HG02763 (cell line): ENCODE results near the gene TMEM100.
"Not testable (repeated sequence)": the region's sequence is repeated elsewhere in the genome, so short reads cannot be mapped to it uniquely, and the experiment has no call there.

ENCODE experiments used
- ATAC-seq: cut with Tn5 transposase; IDR thresholded peaks from one replicate; pipeline ENCODE4 v1.9.1; 2021; ENCODE audit warnings: mild to moderate bottlenecking, moderate library complexity; ENCODE audit not compliant: unreplicated experiment

TMEM100 gene

DNA sequence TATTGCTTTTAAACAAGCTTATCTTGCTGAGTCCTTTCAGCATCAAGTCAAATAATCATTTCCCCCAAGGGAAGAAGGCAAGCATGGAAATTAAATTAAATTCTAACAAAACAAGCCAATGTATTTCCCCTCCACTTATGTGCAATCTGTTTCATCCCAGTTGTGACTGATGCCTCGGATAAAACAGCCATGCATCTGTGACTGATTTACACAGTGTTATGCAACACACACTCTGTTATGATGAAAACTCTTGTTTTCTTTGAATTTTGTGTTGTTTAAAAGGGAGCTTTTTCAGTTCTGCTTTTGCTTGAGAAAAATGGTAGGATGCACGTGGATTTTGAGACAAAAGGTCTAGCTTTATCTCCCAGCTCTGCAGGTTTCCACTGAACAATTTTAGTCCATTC lies 32.6 kb downstream of the TMEM100 start:
- ATAC-seq = no peak

GRCh38 chr17:55689672-55690071 lies 33.0 kb downstream of the TMEM100 start:
- no peak for ATAC-seq

GRCh38 chr17:55688057-55688456 lies 34.6 kb downstream of the TMEM100 start:
- no peak for ATAC-seq

DNA sequence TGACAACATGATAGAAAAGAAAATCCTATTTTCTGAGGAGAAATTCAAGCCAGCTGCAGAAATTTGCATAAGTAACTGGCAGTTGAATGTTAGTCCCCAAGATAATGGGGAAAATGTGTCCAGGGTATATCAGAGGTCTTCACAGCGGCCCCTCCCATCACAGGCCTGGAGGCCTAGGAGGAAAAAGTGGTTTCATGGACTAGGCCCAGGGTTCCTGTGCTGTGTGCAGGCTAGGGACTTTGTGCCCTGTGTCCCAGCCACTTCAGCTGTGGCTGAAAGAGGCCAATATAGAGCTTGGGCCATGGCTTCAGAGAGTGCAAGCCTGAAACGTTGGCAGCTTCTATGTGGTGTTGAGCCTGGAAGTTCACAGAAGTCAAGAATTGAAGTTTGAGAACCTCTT lies 35.6 kb downstream of the TMEM100 start:
- no peak for ATAC-seq

DNA sequence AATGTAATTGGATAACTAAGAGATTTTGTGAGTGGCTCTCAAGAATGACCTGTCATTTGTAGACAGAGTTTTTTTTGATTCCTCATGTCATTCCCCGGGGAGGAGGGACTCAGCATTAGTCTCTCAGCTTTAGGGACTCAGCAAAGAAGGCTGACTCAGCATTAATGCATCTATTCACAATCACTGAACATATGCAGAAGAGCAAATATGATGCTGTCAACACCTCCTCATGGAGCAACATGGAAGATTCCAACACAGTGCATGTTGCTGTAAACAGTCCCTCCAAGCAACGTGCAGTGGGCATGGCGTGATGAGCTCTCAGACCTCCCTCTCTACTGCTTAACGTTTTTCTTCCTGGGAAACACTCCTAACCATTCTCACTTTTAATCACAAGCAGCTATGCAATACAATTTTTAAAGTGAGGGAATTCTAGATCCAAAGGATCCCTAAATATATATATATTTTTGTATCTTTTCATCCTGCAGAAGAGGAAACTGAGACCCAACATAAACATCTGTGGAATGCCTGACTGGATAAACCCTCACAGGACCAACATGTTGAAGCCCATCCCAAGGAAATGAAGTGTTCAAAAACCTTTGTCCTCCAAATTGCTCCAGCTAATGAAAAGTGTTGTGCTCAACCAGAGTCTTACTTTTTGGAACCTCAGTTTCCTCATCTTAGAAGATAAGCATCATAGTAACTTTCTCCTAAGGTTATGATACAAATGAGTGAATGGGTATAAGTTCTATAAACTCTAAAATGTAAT lies 38.9 kb downstream of the TMEM100 start:
- ATAC-seq = no peak

- ATAC-seq = no peak
These were observed 41.3 kb downstream of the TMEM100 start for GRCh38 chr17:55681342-55681700.

- no peak for ATAC-seq
These were observed 41.9 kb downstream of the TMEM100 start for GRCh38 chr17:55680686-55681341.

- ATAC-seq = no peak
These were observed 45.2 kb downstream of the TMEM100 start for GRCh38 chr17:55677446-55677845.

DNA sequence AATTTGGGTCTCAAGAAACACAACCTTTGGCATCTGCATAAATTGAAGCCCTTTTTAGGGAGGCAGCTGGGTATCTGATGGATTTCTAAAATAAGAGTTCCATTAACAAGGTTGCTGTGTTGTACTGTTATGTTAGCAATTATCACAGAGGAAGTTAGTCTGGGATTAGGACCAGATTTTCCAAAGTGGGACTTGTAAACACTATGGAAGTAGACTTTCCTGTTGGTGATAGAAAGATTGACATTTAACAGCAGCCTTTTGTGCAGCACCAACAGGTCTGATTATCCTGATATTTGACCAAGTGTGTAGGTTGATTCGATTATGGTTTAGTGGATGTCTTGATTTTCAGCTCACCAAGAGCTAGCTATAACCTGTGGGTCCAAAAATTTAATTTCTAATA lies 46.4 kb downstream of the TMEM100 start:
- no peak for ATAC-seq

DNA sequence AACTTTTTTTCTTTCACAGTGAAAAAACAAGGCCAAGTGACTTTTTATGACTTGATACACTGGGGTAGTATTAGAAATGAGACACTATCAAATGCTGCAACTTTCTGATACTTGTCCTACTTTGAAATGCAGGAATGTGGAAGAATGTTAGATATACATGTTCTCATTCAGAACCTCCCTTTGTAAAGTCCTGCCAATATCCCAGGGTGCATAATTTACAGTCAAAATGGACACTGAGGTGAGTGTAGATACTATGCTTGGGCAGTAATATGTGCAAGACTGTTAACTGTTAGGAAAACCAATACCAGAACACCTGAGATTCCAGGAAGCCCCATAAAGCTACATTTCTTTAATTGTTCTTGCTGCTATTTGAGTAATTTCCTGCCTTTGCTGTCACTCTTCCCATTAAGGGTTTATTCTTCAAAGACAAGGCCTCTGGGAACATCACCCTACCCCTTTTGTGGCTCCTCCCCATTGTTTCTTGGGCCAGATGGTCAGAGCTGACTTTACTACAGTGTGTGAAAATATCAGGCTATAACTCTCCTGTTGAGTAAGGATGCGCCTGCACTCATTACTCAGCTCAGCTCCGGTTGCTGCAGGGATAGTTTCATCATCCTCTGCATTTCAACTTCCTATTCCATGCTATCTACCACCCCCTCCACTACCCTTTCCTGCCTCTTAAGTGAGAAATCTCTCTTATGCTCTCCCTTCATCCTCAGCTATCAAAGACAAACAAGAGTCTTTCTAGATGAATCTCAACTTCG lies 48.7 kb downstream of the TMEM100 start:
- no peak for ATAC-seq

GRCh38 chr17:55672585-55673501 lies 49.8 kb downstream of the TMEM100 start:
- ATAC-seq = no peak

DNA sequence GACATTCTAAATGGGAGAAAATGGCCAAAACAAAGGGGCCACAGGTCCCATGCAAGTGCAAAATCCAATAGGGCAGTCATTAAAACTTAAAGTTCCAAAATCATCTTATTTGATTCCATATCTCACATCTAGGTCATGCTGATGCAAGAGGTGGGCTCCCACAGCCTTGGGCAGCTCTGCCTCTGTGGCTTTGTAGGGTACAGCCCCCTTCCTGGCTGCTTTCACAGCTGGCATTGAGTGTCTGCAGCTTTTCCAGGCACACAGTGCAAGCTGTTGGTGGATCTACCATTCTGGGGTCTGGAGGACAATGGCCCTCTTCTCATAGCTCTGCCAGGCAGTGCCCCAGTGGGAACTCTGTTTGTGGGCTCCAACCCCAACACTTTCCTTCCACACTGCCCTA lies 50.7 kb downstream of the TMEM100 start:
- ATAC-seq = not testable (repeated sequence)
